OCI-LY3 (cell line): Measurements from ENCODE around the gene APOBEC3F.
"Not testable (repeated sequence)": the region's sequence is repeated elsewhere in the genome, so short reads cannot be mapped to it uniquely, and the experiment has no call there.

Experiments
- H2AFZ ChIP-seq: fragments of 200-600, 300-600 bp; shearing (Covaris generic); 2 replicates; pipeline ENCODE4 v1.6.0; 2014; ENCODE audit warnings: antibody characterized with exemption, low read depth, low read length
- H3K27ac ChIP-seq: fragments of 200-600, 300-600 bp; sonication (generic); 2 replicates; pipeline ENCODE4 v1.5.1; 2014; ENCODE audit warnings: mild to moderate bottlenecking, low read length, moderate library complexity, mixed read lengths
- H3K27me3 ChIP-seq: fragments of 200-600, 300-600 bp; sonication (generic); 2 replicates; pipeline ENCODE4 v1.6.1; 2014; ENCODE audit warnings: low read depth, low read length, mixed read lengths
- H3K36me3 ChIP-seq: fragments of 200-600, 300-600 bp; sonication (generic); replicated peaks from 2 replicates; pipeline ENCODE3; 2014; ENCODE audit warnings: low read depth, low read length, mixed read lengths
- H3K4me1 ChIP-seq: fragments of 300-600, 200-600 bp; sonication (generic); 2 replicates; pipeline ENCODE4 v1.6.1; 2014; ENCODE audit warnings: low read length, mixed read lengths
- H3K4me2 ChIP-seq: fragments of 200-600, 300-600 bp; sonication (generic); 2 replicates; pipeline ENCODE4 v1.6.1; 2014; ENCODE audit warnings: low read length, mixed read lengths
- H3K4me3 ChIP-seq: fragments of 300-600, 200-600 bp; sonication (generic); 2 replicates; pipeline ENCODE4 v1.5.1; 2014; ENCODE audit warnings: antibody characterized with exemption, mild to moderate bottlenecking, low read length, moderate library complexity
- H3K79me2 ChIP-seq: fragments of 300-600, 200-600 bp; shearing (Covaris generic); 2 replicates; pipeline ENCODE4 v1.6.1; 2014; ENCODE audit warnings: mild to moderate bottlenecking, low read length, mixed read lengths
- H3K9ac ChIP-seq: fragments of 300-600, 200-600 bp; shearing (Covaris generic); 2 replicates; pipeline ENCODE4 v1.6.0; 2014; ENCODE audit warnings: mild to moderate bottlenecking, low read length, moderate library complexity
- H3K9me3 ChIP-seq: fragments of 200-600, 300-600 bp; shearing (Covaris generic); 2 replicates; pipeline ENCODE4 v1.6.1; 2014; ENCODE audit warnings: low read length, mixed read lengths; ENCODE audit not compliant: insufficient read depth
- H4K20me1 ChIP-seq: fragments of 200-600, 300-600 bp; sonication (generic); 2 replicates; pipeline ENCODE4 v1.6.1; 2016; ENCODE audit warnings: low read length, mixed read lengths; ENCODE audit not compliant: insufficient read depth
- CTCF ChIP-seq: fragments of 200-600, 300-600 bp; sonication (generic); IDR thresholded peaks from 2 replicates; pipeline ENCODE4 v1.5.1; 2014; ENCODE audit warnings: antibody characterized with exemption, low read length, low read depth
- EZH2phosphoT487 ChIP-seq: fragments of 200-600 bp; shearing (Covaris generic); IDR thresholded peaks from 2 replicates; pipeline ENCODE4 v1.6.1; 2018; ENCODE audit warnings: antibody characterized with exemption, mixed run types, low read depth

The APOBEC3F gene

DNA sequence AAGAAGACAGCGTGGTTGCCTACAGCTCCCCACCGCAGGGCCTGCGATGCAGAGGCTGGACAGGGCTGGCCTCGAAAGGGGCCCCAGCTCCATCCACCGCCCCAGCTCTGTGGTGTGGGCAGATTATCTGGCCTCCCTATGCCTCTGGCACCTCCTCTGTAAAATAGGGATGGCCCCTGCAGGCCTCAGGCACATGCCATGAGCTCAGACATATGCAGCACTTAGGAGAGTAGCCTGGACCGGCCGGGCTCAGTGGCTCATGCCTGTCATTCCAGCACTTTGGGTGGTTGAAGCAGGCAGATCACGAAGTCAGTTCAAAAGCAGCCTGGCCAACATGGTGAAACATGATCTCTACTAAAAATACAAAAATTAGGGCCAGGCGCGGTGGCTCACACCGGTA lies 12.4 kb upstream of the APOBEC3F start:
- Histone ChIP-seq H3K4me2 (no peak overlapping the region), H3K79me2 (no peaks in the 10 kb centered on the region), H3K27me3 (no peaks in the 10 kb centered on the region), H3K4me1 (peaks cover 7% of the 10 kb centered on the region), H4K20me1 (no peaks in the 10 kb centered on the region), H2AFZ (no peak overlapping the region), H3K9ac (no peak overlapping the region), H3K4me3 (no peak overlapping the region), H3K9me3 (no peaks in the 10 kb centered on the region), H3K27ac (no peak overlapping the region), H3K36me3 (peaks cover 2% of the 10 kb centered on the region)
- TF ChIP-seq EZH2phosphoT487 (no peak), CTCF (no peak)

- Histone ChIP-seq H3K4me2 (peak overlapping the region; percentile 66), H3K9ac (peak overlapping the region; percentile 21; the same call in 1 of the 2 replicates), H2AFZ (peak overlapping the region; percentile 66; the same call in 1 of the 2 replicates), H3K4me3 (peak overlapping the region; percentile 57), H3K36me3 (no peaks in the 10 kb centered on the region), H3K4me1 (peaks cover 7% of the 10 kb centered on the region), H3K27ac (no peak overlapping the region), H3K27me3 (no peaks in the 10 kb centered on the region), H3K9me3 (no peaks in the 10 kb centered on the region), H4K20me1 (no peaks in the 10 kb centered on the region), H3K79me2 (no peaks in the 10 kb centered on the region)
- TF ChIP-seq CTCF (peak; percentile 30), EZH2phosphoT487 (no peak)
Measured at GRCh38 chr22:39029227-39029626, 11.4 kb upstream of the APOBEC3F start.

GRCh38 chr22:39030705-39031104 lies 10.0 kb upstream of the APOBEC3F start:
- Histone ChIP-seq H3K4me1 (peaks cover 7% of the 10 kb centered on the region), H3K27ac (no peak overlapping the region), H3K79me2 (no peaks in the 10 kb centered on the region), H3K4me2 (no peak overlapping the region), H4K20me1 (no peaks in the 10 kb centered on the region), H3K9ac (no peak overlapping the region), H2AFZ (no peak overlapping the region), H3K4me3 (no peak overlapping the region), H3K36me3 (no peaks in the 10 kb centered on the region), H3K27me3 (no peaks in the 10 kb centered on the region), H3K9me3 (no peaks in the 10 kb centered on the region)
- TF ChIP-seq CTCF: no peak

DNA sequence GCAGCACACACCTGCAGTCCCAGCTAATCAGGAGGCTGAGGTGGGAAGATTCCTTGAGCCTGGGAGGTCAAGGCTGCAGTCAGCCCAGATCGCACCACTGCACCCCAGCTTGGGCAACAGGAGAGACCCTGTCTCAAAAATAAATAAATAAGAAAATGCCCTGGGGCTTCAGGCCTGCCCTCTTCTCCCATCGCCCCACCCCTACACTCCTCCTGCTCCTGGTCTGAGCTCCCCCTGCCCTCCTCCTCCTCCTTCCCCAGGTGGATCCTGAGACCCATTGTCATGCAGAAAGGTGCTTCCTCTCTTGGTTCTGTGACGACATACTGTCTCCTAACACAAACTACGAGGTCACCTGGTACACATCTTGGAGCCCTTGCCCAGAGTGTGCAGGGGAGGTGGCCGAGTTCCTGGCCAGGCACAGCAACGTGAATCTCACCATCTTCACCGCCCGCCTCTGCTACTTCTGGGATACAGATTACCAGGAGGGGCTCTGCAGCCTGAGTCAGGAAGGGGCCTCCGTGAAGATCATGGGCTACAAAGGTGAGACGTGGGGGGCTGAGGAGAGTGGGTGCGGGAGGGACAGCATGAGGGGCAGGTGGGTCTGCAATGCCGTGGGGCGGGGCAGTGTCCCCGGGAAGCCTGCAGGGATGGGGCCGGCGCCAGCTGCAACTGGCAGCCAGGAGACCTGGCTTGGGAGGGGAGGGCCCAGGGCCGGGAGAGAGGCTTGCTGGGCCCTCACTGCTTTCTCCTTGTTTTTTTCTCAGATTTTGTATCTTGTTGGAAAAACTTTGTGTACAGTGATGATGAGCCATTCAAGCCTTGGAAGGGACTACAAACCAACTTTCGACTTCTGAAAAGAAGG lies 9.0 kb upstream of the APOBEC3F start:
- H3K27ac ChIP-seq, H3K79me2 ChIP-seq, H4K20me1 ChIP-seq, H3K36me3 ChIP-seq, H3K4me2 ChIP-seq, H3K9me3 ChIP-seq, H3K4me3 ChIP-seq, H2AFZ ChIP-seq, H3K9ac ChIP-seq, H3K27me3 ChIP-seq: not testable (repeated sequence)
- peaks cover 10% of the 10 kb centered on the region for H3K4me1 ChIP-seq

DNA sequence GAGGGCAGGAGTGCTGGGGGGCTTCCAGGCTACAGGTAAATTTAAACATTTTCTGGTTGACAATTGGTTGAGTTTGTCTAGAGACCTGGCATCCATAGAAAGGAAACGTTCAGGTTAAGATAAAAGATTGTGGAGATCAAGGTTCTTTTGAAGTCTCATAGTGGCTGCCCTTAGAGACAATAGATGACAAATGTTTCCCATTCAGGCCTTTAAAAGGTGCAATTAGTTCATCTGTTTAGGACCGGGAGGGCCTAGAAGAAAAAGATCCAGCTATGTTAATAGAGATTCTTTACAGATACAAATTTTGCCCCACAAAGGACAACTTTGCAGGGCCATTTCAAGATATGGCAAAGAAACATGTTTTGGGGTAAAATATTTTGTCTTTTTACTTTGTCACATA lies 3.6 kb upstream of the APOBEC3F start:
- not testable (repeated sequence) for H3K79me2 ChIP-seq, H4K20me1 ChIP-seq, H3K4me2 ChIP-seq, H3K36me3 ChIP-seq, H3K9ac ChIP-seq, H2AFZ ChIP-seq, H3K27me3 ChIP-seq, H3K4me1 ChIP-seq, H3K9me3 ChIP-seq, H3K27ac ChIP-seq, H3K4me3 ChIP-seq
